Right lobe of liver (tissue), 6 donors: ENCODE data around the gene MTRR. TPM values are rescaled to one million over a fixed set of nuclear protein-coding genes. Genes with fewer than 3 reads are reported as not detected.
A peak's percentile ranks its signal among the peaks of the same experiment; 100 is the strongest.

Experiments
- ATAC-seq, 4 donors: fragments of 200-7000 bp; cut with Tn5 transposase; one replicate each; pipeline ENCODE4 v1.9.1; 2020; ENCODE audit warnings: mild to moderate bottlenecking in 4 of 4, moderate library complexity in 4 of 4
- DNase-seq, 3 donors: peaks; one replicate each; pipeline ENCODE4 v3.0.0-alpha.2; 2020
- H3K27ac ChIP-seq, 3 donors: fragments of 200-600 bp; one replicate each; pipeline ENCODE4 v1.8.0; 2022
- H3K27me3 ChIP-seq, 2 donors: fragments of 200-600 bp; one replicate each; pipeline ENCODE4 v1.8.0; 2022
- H3K36me3 ChIP-seq, 4 donors: fragments of 200-600 bp; sonication (generic) in 1 of 4; one replicate each; pipeline versions ENCODE4 v1.5.1 to v1.8.0; 2017 to 2022; ENCODE audit warnings: control low read depth in 1 of 4
- H3K4me1 ChIP-seq, 4 donors: fragments of 200-600 bp; sonication (generic) in 1 of 4; one replicate each; pipeline versions ENCODE4 v1.5.1 to v1.8.0; 2017 to 2022; ENCODE audit warnings: control low read depth in 1 of 4
- H3K4me3 ChIP-seq, 3 donors: fragments of 200-600 bp; one replicate each; pipeline ENCODE4 v1.8.0; 2022
- H3K9me3 ChIP-seq, 4 donors: fragments of 200-600 bp; sonication (generic) in 1 of 4; one replicate each; pipeline versions ENCODE4 v1.5.1 to v1.8.0; 2017 to 2022; ENCODE audit warnings: control low read depth in 1 of 4
- POLR2A ChIP-seq: fragments of 450-650 bp; IDR thresholded peaks from one replicate; pipeline ENCODE4 v1.6.1; 2017; ENCODE audit warnings: antibody characterized with exemption, mild to moderate bottlenecking
- whole genome bisulfite sequencing: methylation state at CpG from one replicate; pipeline ENCODE4 v1.1.6; 2018; ENCODE audit warnings: low coverage, low lambda C conversion rate; ENCODE audit not compliant: insufficient coverage; ENCODE audit errors: missing lambda C conversion rate; 5-methylcytosine and 5-hydroxymethylcytosine counted together
- intact Hi-C, 2 donors: fragments of 100-400 bp; cut with DNase I; formaldehyde crosslinking; loops; one replicate each; pipeline versions ENCODE4 v1.11.2 to v1.14.1; 2022
- total RNA-seq, 6 experiments: library from RNA; depleted of rRNA in 2 of 6; stranded (reverse); fragments of >200 nt in 2 of 6; fragmentation: NEBNext Ultra II Directional in 3 of 6; extraction: Animal tissue kit (Norgen Biotek cat#: 25700) in 3 of 6; gene quantifications; one replicate each; pipeline versions ENCODE4 v1.1.0 to v1.2.4, GENCODE V29; 2016 to 2023
- TF ChIP-seq, protein P1 (sequence below), 4 donors: fragments of 200-600 bp in 3 of 4; fragments of 450-650 bp in 1 of 4; IDR thresholded peaks; one replicate each; pipeline versions ENCODE4 v1.5.1 to v1.8.0; 2016 to 2022; ENCODE audit warnings: antibody characterized with exemption in 4 of 4, mild to moderate bottlenecking in 2 of 4
- donor health status: DM: no; HTN: yes; CAD: no.
- donor health status: DM: no; HTN: no; CAD: no.
- donor health status: DM: no; HTN: no; CAD: no.
- donor health status: DM: no; HTN: yes; CAD: no.
- donor health status: DM: no; HTN: yes; CAD: no.

Gene MTRR
- total RNA-seq, 6 experiments from 2014 or later: 31.5 to 42.1 (median 36.7) TPM

- Histone ChIP-seq H3K36me3 (no peaks in the 10 kb centered on the region), H3K27ac (no peak overlapping the region), H3K4me1 (no peaks in the 10 kb centered on the region), H3K27me3 (no peaks in the 10 kb centered on the region), H3K4me3 (no peak overlapping the region), H3K9me3 (no peaks in the 10 kb centered on the region)
- WGBS: 72% methylated on average over 2 of the region's 11 CpGs
- no peak for TF ChIP-seq POLR2A
- TF ChIP-seq, protein P1, sequence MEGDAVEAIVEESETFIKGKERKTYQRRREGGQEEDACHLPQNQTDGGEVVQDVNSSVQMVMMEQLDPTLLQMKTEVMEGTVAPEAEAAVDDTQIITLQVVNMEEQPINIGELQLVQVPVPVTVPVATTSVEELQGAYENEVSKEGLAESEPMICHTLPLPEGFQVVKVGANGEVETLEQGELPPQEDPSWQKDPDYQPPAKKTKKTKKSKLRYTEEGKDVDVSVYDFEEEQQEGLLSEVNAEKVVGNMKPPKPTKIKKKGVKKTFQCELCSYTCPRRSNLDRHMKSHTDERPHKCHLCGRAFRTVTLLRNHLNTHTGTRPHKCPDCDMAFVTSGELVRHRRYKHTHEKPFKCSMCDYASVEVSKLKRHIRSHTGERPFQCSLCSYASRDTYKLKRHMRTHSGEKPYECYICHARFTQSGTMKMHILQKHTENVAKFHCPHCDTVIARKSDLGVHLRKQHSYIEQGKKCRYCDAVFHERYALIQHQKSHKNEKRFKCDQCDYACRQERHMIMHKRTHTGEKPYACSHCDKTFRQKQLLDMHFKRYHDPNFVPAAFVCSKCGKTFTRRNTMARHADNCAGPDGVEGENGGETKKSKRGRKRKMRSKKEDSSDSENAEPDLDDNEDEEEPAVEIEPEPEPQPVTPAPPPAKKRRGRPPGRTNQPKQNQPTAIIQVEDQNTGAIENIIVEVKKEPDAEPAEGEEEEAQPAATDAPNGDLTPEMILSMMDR (IDR thresholded peaks at IDR 0.05): no peak
- DNase-seq (no peak), ATAC-seq (peak in 1 of 4 donors; percentile 16)
- intact Hi-C loops: no loop called here
These were observed 43.3 kb upstream of the MTRR start for GRCh38 chr5:7825630-7826029.

DNA sequence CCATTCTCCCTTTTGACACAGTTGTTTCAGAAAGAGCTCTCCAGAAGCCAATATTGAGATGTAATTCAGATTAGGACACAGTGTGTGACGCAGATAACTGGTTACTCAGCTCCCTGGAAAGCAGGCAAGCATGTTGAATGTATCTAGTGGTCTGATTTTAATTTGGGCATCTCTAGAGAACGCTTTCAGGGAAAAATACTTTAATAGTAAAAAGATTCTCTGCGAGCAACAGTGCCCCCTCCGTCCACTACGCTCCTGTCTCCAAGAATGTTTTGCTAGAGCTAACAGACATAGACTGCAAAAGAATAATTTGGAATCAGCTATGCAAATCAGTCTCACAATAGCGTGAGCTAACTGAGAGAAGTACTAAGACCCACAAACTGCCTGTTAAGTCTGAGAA is 41.3 kb upstream of the MTRR start:
- Histone ChIP-seq H3K9me3 (no peaks in the 10 kb centered on the region), H3K36me3 (no peaks in the 10 kb centered on the region), H3K4me1 (no peaks in the 10 kb centered on the region), H3K4me3 (no peak overlapping the region), H3K27me3 (no peaks in the 10 kb centered on the region), H3K27ac (no peak overlapping the region)
- DNase-seq (no peak), ATAC-seq (no peak)
- 54% methylated on average over 6 of the region's 6 CpGs for WGBS
- TF ChIP-seq POLR2A: no peak
- intact Hi-C loops: no loop called here

DNA sequence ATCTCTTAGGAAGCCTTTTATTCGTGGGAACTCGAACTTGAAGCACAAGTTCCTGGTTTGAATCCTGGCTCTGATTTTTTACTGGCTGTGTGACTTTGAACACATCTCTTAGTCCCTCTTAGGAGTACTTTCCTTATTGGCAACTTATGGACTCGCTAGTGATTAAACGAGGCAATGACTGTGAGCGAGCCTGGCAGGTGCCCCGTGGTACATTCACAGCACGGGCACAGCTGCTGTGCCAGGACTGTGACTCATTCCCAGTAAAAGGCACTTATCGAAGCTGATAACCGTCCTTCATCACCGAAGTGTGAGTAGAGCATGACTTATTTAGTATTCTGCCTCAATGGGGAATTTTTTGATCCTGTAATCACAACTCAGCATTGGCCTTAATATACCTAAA is 40.7 kb upstream of the MTRR start:
- ATAC-seq (no peak), DNase-seq (no peak)
- H3K27me3 ChIP-seq: no peaks in the 10 kb centered on the region
- TF ChIP-seq, protein P1 (IDR thresholded peaks at IDR 0.05): no peak
- no peak for TF ChIP-seq POLR2A
- H3K4me1 ChIP-seq: no peaks in the 10 kb centered on the region
- intact Hi-C loops: no loop called here
- no peak overlapping the region for H3K27ac ChIP-seq
- H3K9me3 ChIP-seq: no peaks in the 10 kb centered on the region
- H3K4me3 ChIP-seq: no peak overlapping the region
- WGBS: 50% methylated on average over 8 of the region's 10 CpGs
- no peaks in the 10 kb centered on the region for H3K36me3 ChIP-seq

DNA sequence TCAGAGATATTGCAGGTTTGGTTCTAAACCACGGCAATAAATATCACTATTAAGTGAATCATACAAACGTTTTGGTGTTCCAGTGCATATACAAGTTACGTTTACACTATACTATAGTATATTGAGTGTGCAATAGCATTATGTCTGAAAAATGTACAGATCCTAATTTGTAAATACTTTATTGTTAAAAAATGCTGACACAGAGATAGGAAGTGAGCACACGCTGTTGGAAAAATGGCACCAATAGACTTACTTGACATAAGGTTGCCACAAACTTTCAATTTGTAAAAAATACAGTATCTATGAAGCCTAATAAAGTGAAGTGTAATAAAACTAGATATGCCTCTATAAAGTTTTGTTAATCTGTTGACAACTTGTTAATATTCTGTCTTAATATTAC is 34.0 kb upstream of the MTRR start:
- DNase-seq (no peak), ATAC-seq (no peak)
- TF ChIP-seq, protein P1 (IDR thresholded peaks at IDR 0.05): no peak
- TF ChIP-seq POLR2A: no peak
- Histone ChIP-seq H3K36me3 (no peaks in the 10 kb centered on the region), H3K4me1 (no peaks in the 10 kb centered on the region), H3K4me3 (no peak overlapping the region), H3K9me3 (no peaks in the 10 kb centered on the region), H3K27ac (no peak overlapping the region), H3K27me3 (no peaks in the 10 kb centered on the region)
- 78% methylated on average over 4 of the region's 4 CpGs for WGBS
- intact Hi-C loops: no loop called here

DNA sequence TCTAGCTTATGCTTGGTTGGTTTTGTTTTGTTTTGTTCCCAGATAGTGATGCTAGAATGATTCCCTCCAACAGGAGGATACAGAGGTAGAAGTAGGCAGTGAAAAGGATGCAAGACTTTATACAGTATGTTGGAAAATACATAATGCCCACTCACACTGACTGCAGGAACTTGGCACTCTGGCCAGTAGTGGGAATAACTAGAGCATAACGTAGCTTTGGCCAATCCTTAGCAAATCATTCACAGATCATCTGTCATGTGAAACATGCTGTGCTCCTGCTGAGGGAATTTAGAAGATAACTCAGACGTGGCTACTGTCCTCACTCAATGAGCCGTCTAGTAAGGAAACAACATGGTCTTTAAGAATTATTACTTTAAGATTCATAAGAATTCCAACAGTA is 31.5 kb upstream of the MTRR start:
- Histone ChIP-seq H3K27ac (no peak overlapping the region), H3K27me3 (no peaks in the 10 kb centered on the region), H3K4me3 (no peak overlapping the region), H3K4me1 (no peaks in the 10 kb centered on the region), H3K36me3 (no peaks in the 10 kb centered on the region), H3K9me3 (no peaks in the 10 kb centered on the region)
- DNase-seq: no peak
- ATAC-seq: peak in 1 of 4 donors; percentile 41
- WGBS: 35% methylated on average over 3 of the region's 3 CpGs
- intact Hi-C loops: no loop called here
- TF ChIP-seq, protein P1 (IDR thresholded peaks at IDR 0.05): no peak
- no peak for TF ChIP-seq POLR2A
